K562 (cell line): Measurements from ENCODE around the gene GOLGA8A. TPM values are rescaled to one million over a fixed set of nuclear protein-coding genes. Genes with fewer than 3 reads are reported as not detected.

Source experiments
- ADNP ChIP-seq: fragments of 200-800 bp; sonication (Bioruptor generic); IDR thresholded peaks from 2 replicates; pipeline ENCODE4 v1.6.1; 2016; ENCODE audit warnings: missing genetic modification characterization, missing compliant biosample characterization
- BMI1 ChIP-seq: fragments of 150-350 bp; IDR thresholded peaks from 2 replicates; pipeline ENCODE4 v1.6.1; 2014; ENCODE audit warnings: low read length
- CBX5 ChIP-seq: IDR thresholded peaks from 2 replicates; pipeline ENCODE4 v1.6.1; 2014; ENCODE audit warnings: low read depth, borderline replicate concordance
- CHAMP1 ChIP-seq: fragments of 450-650 bp; IDR thresholded peaks from 2 replicates; pipeline ENCODE4 v1.6.1; 2016; ENCODE audit warnings: mild to moderate bottlenecking
- FOS ChIP-seq: IDR thresholded peaks from 3 replicates; pipeline ENCODE4 v1.6.1; 2011; ENCODE audit not compliant: insufficient read length; ENCODE audit errors: extremely low read depth
- KLF6 ChIP-seq: fragments of 250-450 bp; sonication (Bioruptor Pico); IDR thresholded peaks from 2 replicates; pipeline ENCODE4 v1.4.0; 2020; ENCODE audit warnings: mild to moderate bottlenecking, moderate library complexity, borderline replicate concordance
- MAX ChIP-seq: sonication (generic); formaldehyde crosslinking; IDR thresholded peaks from 2 replicates; pipeline ENCODE4 v1.9.0; 2022; ENCODE audit warnings: mild to moderate bottlenecking, missing genetic modification reagents
- MLLT1 ChIP-seq, 2 experiments: fragments of 450-650 bp; IDR thresholded peaks; 2 replicates each; pipeline ENCODE4 v1.6.1; 2016
- NCOA4 ChIP-seq: fragments of 450-650 bp; IDR thresholded peaks from 2 replicates; pipeline ENCODE4 v1.6.1; 2018; ENCODE audit warnings: mild to moderate bottlenecking; ENCODE audit not compliant: partially characterized antibody
- NONO ChIP-seq, 2 experiments: fragments of 200-400 bp in 1 of 2; fragments of 450-650 bp in 1 of 2; formaldehyde crosslinking in 1 of 2; IDR thresholded peaks; 2 replicates each; pipeline ENCODE4 v1.6.1; 2017; ENCODE audit warnings: low read depth in 2 of 2, mild to moderate bottlenecking in 2 of 2, moderate library complexity in 2 of 2, low read length in 1 of 2
- NR3C1 ChIP-seq: sonication (generic); formaldehyde crosslinking; IDR thresholded peaks from 2 replicates; pipeline ENCODE4 v1.8.1; 2022; ENCODE audit warnings: missing genetic modification reagents
- POLR2G ChIP-seq: fragments of 200-400 bp; formaldehyde crosslinking; IDR thresholded peaks from 2 replicates; pipeline ENCODE4 v1.6.1; 2017; ENCODE audit warnings: low read depth, mild to moderate bottlenecking, antibody characterized with exemption, low read length, moderate library complexity
- SMAD4 ChIP-seq: fragments of 250-450 bp; sonication (Bioruptor Pico); conservative IDR thresholded peaks from 2 replicates; pipeline ENCODE4 v1.8.0; 2021; ENCODE audit warnings: inconsistent platforms, mild to moderate bottlenecking, moderate library complexity
- SRSF3 ChIP-seq: fragments of 200-400 bp; formaldehyde crosslinking; IDR thresholded peaks from 2 replicates; pipeline ENCODE4 v1.6.1; 2016; ENCODE audit warnings: mild to moderate bottlenecking, low read length, moderate library complexity; ENCODE audit not compliant: insufficient read depth
- TEAD2 ChIP-seq: fragments of 450-650 bp; IDR thresholded peaks from 2 replicates; pipeline ENCODE4 v1.6.1; 2016; ENCODE audit warnings: missing genetic modification characterization, control low read depth, missing compliant biosample characterization
- ZBTB12 ChIP-seq: fragments of 250-450 bp; sonication (Bioruptor Pico); IDR thresholded peaks from 2 replicates; pipeline ENCODE4 v1.4.0; 2020
- ZNF699 ChIP-seq: fragments of 250-450 bp; sonication (Bioruptor Pico); IDR thresholded peaks from 2 replicates; pipeline ENCODE4 v1.8.0; 2021; ENCODE audit warnings: mild to moderate bottlenecking, moderate library complexity; ENCODE audit not compliant: insufficient replicate concordance
- ZNF79 ChIP-seq: fragments of 250-450 bp; sonication (Bioruptor Pico); IDR thresholded peaks from 2 replicates; pipeline ENCODE4 v1.4.0; 2020; ENCODE audit warnings: low read depth, mild to moderate bottlenecking, moderate library complexity
- polyA plus RNA-seq, 8 experiments: library from polyadenylated mRNA; depleted of rRNA in 4 of 8; stranded (reverse) in 5 of 8; unstranded in 3 of 8; fragments of >200 nt; fragmentation: Nextera tagmentation in 2 of 8; fragmentation: Illumina TruSeq in 1 of 8; extraction: Ambion mirVana in 2 of 8; extraction: Trizol in 1 of 8; gene quantifications; 2 replicates each; pipeline versions ENCODE4 v1.2.1 to v1.2.3, GENCODE V29; 2011 to 2014; ENCODE audit warnings: inconsistent platforms in 1 of 8, missing spikeins in 1 of 8
- total RNA-seq, 7 experiments: library from RNA; depleted of rRNA in 6 of 7; stranded (reverse); fragments of >200 nt in 6 of 7; fragmentation: Illumina TruSeq in 2 of 7; extraction: Trizol in 2 of 7; gene quantifications; 2 replicates each; pipeline versions ENCODE4 v1.2.1 to v1.2.3, GENCODE V29; 2011 to 2021; ENCODE audit warnings: low replicate concordance in 1 of 7
- TF ChIP-seq, protein P1 (sequence below): fragments of 250-450 bp; sonication (Bioruptor Pico); IDR thresholded peaks from 2 replicates; pipeline ENCODE4 v1.9.0; 2021; ENCODE audit warnings: mild to moderate bottlenecking, inconsistent platforms
- TF ChIP-seq, protein P2 (sequence below): fragments of 450-650 bp; IDR thresholded peaks from 2 replicates; pipeline ENCODE4 v1.6.1; 2014; ENCODE audit warnings: low read depth, mild to moderate bottlenecking, moderate library complexity, borderline replicate concordance

Gene GOLGA8A
- total and polyA plus RNA-seq, 9 of the 15 experiments (the other 6 are each of a cell fraction or from before 2014, with no cell fraction given): 11.2 to 191 (median 56.3) TPM

- TF ChIP-seq MLLT1 (IDR thresholded peaks at IDR 0.05) (no peak), NONO (IDR thresholded peaks at IDR 0.05; ENCODE audit: low read depth in 2 of 2, low read length in 1 of 2) (no peak), FOS (no peak), ADNP (tag) (no peak), MAX (CRISPR knock-in tag) (peak; percentile 91), CHAMP1 (no peak), BMI1 (no peak), KLF6 (CRISPR knock-in tag) (no peak), TEAD2 (tag) (no peak), SMAD4 (CRISPR knock-in tag) (peak; percentile 83), ZNF79 (no peak), NR3C1 (CRISPR knock-in tag) (peak; percentile 65; the same call in 1 of the 2 replicates), NCOA4 (no peak), SRSF3 (no peak), ZBTB12 (CRISPR knock-in tag) (no peak), CBX5 (no peak), POLR2G (peak; percentile 82), ZNF699 (no peak)
- TF ChIP-seq, protein P1, sequence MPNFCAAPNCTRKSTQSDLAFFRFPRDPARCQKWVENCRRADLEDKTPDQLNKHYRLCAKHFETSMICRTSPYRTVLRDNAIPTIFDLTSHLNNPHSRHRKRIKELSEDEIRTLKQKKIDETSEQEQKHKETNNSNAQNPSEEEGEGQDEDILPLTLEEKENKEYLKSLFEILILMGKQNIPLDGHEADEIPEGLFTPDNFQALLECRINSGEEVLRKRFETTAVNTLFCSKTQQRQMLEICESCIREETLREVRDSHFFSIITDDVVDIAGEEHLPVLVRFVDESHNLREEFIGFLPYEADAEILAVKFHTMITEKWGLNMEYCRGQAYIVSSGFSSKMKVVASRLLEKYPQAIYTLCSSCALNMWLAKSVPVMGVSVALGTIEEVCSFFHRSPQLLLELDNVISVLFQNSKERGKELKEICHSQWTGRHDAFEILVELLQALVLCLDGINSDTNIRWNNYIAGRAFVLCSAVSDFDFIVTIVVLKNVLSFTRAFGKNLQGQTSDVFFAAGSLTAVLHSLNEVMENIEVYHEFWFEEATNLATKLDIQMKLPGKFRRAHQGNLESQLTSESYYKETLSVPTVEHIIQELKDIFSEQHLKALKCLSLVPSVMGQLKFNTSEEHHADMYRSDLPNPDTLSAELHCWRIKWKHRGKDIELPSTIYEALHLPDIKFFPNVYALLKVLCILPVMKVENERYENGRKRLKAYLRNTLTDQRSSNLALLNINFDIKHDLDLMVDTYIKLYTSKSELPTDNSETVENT (CRISPR knock-in tag): no peak
- TF ChIP-seq, protein P2, sequence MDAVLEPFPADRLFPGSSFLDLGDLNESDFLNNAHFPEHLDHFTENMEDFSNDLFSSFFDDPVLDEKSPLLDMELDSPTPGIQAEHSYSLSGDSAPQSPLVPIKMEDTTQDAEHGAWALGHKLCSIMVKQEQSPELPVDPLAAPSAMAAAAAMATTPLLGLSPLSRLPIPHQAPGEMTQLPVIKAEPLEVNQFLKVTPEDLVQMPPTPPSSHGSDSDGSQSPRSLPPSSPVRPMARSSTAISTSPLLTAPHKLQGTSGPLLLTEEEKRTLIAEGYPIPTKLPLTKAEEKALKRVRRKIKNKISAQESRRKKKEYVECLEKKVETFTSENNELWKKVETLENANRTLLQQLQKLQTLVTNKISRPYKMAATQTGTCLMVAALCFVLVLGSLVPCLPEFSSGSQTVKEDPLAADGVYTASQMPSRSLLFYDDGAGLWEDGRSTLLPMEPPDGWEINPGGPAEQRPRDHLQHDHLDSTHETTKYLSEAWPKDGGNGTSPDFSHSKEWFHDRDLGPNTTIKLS: peak; percentile 56; the same call in 1 of the 2 replicates
Measured at GRCh38 chr15:34437687-34438086, at the start of gene GOLGA8A (continued).
